ENCODE results near the gene ARHGAP26. TPM values are rescaled to one million over a fixed set of nuclear protein-coding genes. Genes with fewer than 3 reads are reported as not detected.

The ARHGAP26 gene
- total RNA-seq, 2 experiments from 2014 or later, result 10.2 to 11.0 TPM

DNA sequence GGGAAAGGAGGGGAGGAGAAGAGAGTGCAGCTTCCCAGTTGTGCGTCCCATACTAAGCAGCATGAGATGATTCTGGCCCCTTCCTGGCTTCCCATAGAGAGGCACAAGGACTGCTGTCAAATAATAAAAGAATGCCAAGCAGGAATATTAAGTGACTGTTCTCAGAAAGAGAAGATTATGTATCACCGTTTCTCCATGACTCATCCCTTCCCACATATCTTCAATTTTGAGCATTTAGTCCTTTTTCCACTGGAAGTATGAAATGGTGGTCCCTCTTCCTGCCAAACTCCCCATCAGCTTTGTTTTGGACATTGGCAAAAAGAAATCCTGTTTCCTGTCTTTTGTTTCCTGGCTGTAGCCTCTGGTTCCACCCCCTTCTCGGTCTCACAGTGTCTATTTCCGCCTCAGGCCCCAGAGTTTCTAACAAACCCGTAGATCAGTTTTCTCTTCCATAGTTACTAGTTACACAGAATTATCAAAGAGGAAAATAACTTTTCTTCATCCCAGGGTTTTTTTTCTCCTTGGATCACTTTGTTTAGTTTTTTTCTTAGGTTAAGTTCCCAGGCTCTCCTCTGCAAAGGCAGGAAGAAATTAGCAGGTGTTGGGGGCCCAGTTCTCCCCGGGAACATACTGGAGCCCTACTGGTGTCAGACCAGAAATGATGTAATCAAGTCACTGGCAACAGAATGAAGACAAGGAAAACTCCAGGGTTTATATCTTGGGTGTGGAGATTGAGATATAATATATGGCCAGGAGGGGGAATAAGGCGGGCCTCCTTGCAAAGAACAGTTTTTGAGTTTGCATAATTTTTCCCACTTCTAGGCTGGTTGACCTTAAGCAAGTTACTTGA lies 26.4 kb upstream of the ARHGAP26 start:
- Mint-ChIP-seq H3K4me1 (peaks cover 8% of the 10 kb centered on the region), H3K9me3 (no peaks in the 10 kb centered on the region), H3K27me3 (peaks cover 8% of the 10 kb centered on the region), H3K27ac (no peak overlapping the region), H3K36me3 (no peaks in the 10 kb centered on the region), H3K4me3 (no peak overlapping the region)
- DNase-seq, result no peak

GRCh38 chr5:142745268-142745667 lies 24.9 kb upstream of the ARHGAP26 start:
- no peaks in the 10 kb centered on the region for H3K36me3 Mint-ChIP-seq
- H3K9me3 Mint-ChIP-seq, result no peaks in the 10 kb centered on the region
- H3K4me3 Mint-ChIP-seq, result no peak overlapping the region
- no peak for DNase-seq
- peaks cover 8% of the 10 kb centered on the region for H3K27me3 Mint-ChIP-seq
- H3K4me1 Mint-ChIP-seq, result peaks cover 19% of the 10 kb centered on the region
- H3K27ac Mint-ChIP-seq, result no peak overlapping the region

GRCh38 chr5:142746532-142747433 lies 23.4 kb upstream of the ARHGAP26 start:
- Mint-ChIP-seq H3K4me3 (no peak overlapping the region), H3K27me3 (peaks cover 8% of the 10 kb centered on the region), H3K36me3 (no peaks in the 10 kb centered on the region), H3K27ac (no peak overlapping the region), H3K4me1 (peaks cover 19% of the 10 kb centered on the region), H3K9me3 (no peaks in the 10 kb centered on the region)
- no peak for DNase-seq

GRCh38 chr5:142748132-142748531 lies 22.0 kb upstream of the ARHGAP26 start:
- H3K27ac Mint-ChIP-seq, result no peak overlapping the region
- no peaks in the 10 kb centered on the region for H3K36me3 Mint-ChIP-seq
- peaks cover 8% of the 10 kb centered on the region for H3K27me3 Mint-ChIP-seq
- H3K4me1 Mint-ChIP-seq, result peaks cover 19% of the 10 kb centered on the region
- H3K4me3 Mint-ChIP-seq, result no peak overlapping the region
- DNase-seq, result no peak
- H3K9me3 Mint-ChIP-seq, result no peaks in the 10 kb centered on the region

DNA sequence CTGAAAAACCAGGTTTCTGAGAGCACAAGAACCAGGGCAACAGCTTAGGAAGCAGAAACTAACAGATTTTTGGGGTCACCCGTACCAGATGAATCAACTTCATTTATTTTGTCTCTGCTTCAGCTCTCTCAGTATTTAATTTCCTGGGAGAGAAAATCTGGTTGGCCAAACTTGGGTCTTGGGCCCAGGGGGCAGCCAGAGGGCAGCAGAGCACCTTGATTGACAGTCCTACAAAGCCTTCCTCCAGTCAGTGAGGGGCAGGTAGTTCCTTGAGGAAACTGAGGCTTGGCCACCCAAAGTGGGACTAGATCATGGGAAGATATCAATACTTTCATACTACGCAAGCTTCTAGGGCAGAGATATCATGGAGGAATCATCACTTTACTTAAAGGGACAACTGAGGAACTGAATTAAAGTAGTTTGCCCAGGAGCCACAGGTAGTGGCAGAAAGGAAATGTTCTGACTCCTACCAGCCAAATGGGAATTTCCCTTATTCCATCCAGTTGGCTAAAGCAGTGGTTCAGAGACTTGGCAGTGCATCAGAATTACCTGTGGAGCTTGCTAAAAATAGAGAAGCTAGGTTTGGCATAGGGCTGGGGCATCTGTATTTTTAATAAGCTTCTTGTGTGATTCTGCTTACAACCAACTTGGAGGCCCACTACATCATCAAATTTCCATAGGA lies 21.5 kb upstream of the ARHGAP26 start:
- no peaks in the 10 kb centered on the region for H3K36me3 Mint-ChIP-seq
- peaks cover 17% of the 10 kb centered on the region for H3K4me1 Mint-ChIP-seq
- H3K4me3 Mint-ChIP-seq, result no peak overlapping the region
- H3K27me3 Mint-ChIP-seq, result peaks cover 5% of the 10 kb centered on the region
- peak; percentile 46 for DNase-seq
- no peak overlapping the region for H3K27ac Mint-ChIP-seq
- H3K9me3 Mint-ChIP-seq, result no peaks in the 10 kb centered on the region

DNA sequence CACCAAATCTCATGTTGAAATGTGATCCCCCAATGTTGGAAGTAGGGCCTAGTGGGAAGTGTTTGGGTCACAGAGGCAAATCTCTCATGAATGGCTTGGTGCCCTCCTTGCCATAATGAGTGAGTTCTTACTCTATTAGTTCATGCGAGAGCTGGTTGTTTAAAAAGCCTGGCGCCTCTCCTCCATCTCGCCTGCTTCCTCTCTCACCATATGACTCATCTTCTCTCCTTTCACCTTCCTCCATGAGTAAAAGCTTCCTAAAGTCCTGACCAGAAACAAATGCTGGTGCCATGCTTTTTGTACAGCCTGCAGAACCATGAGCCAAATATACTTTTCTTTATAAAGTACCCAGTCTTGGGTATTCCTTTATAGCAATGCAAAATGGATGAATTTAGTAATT lies 20.9 kb upstream of the ARHGAP26 start:
- no peak for DNase-seq
- Mint-ChIP-seq H3K27me3 (peaks cover 5% of the 10 kb centered on the region), H3K4me3 (no peak overlapping the region)

GRCh38 chr5:142753116-142753631 lies 17.0 kb upstream of the ARHGAP26 start:
- H3K36me3 Mint-ChIP-seq, result no peaks in the 10 kb centered on the region
- no peak overlapping the region for H3K27ac Mint-ChIP-seq
- H3K4me3 Mint-ChIP-seq, result no peak overlapping the region
- H3K4me1 Mint-ChIP-seq, result peaks cover 21% of the 10 kb centered on the region
- no peak for DNase-seq
- no peaks in the 10 kb centered on the region for H3K27me3 Mint-ChIP-seq
- no peaks in the 10 kb centered on the region for H3K9me3 Mint-ChIP-seq

More for the DNA sequence above, 20.9 kb upstream of the ARHGAP26 start:
- H3K4me1 Mint-ChIP-seq, result peaks cover 13% of the 10 kb centered on the region
- H3K36me3 Mint-ChIP-seq, result no peaks in the 10 kb centered on the region
- no peak overlapping the region for H3K27ac Mint-ChIP-seq
- no peaks in the 10 kb centered on the region for H3K9me3 Mint-ChIP-seq

GRCh38 chr5:142754031-142754430 lies 16.1 kb upstream of the ARHGAP26 start:
- Mint-ChIP-seq H3K27ac (no peak overlapping the region), H3K4me3 (no peak overlapping the region), H3K4me1 (peaks cover 26% of the 10 kb centered on the region), H3K36me3 (no peaks in the 10 kb centered on the region), H3K27me3 (no peaks in the 10 kb centered on the region), H3K9me3 (no peaks in the 10 kb centered on the region)
- no peak for DNase-seq

DNA sequence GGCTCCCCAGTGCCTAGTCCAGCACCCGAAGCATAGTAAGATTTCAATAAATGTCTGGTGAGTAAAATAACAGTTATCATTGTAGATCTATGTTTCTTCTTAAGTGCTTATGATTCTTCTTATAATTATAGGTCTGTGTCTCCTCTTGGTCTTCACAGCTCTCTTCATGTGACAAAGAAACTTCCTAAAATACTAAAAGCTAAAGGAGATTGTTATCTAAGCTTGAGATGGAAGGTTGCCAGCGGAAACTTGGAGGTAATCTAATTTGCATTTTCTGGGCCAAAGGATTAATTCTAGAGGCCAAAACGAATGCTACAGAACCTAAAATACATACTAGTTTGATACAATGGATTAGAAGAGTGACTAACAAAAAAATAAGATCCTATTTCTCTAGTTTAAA lies 13.6 kb upstream of the ARHGAP26 start:
- no peak overlapping the region for H3K27ac Mint-ChIP-seq
- no peaks in the 10 kb centered on the region for H3K27me3 Mint-ChIP-seq
- H3K9me3 Mint-ChIP-seq, result no peaks in the 10 kb centered on the region
- H3K36me3 Mint-ChIP-seq, result no peaks in the 10 kb centered on the region
- peaks cover 19% of the 10 kb centered on the region for H3K4me1 Mint-ChIP-seq
- DNase-seq, result no peak
- no peak overlapping the region for H3K4me3 Mint-ChIP-seq

GRCh38 chr5:142757564-142757963 lies 12.6 kb upstream of the ARHGAP26 start:
- no peak overlapping the region for H3K4me3 Mint-ChIP-seq
- H3K36me3 Mint-ChIP-seq, result no peaks in the 10 kb centered on the region
- no peak for DNase-seq
- no peaks in the 10 kb centered on the region for H3K9me3 Mint-ChIP-seq
- H3K4me1 Mint-ChIP-seq, result peaks cover 19% of the 10 kb centered on the region
- no peaks in the 10 kb centered on the region for H3K27me3 Mint-ChIP-seq
- no peak overlapping the region for H3K27ac Mint-ChIP-seq

DNA sequence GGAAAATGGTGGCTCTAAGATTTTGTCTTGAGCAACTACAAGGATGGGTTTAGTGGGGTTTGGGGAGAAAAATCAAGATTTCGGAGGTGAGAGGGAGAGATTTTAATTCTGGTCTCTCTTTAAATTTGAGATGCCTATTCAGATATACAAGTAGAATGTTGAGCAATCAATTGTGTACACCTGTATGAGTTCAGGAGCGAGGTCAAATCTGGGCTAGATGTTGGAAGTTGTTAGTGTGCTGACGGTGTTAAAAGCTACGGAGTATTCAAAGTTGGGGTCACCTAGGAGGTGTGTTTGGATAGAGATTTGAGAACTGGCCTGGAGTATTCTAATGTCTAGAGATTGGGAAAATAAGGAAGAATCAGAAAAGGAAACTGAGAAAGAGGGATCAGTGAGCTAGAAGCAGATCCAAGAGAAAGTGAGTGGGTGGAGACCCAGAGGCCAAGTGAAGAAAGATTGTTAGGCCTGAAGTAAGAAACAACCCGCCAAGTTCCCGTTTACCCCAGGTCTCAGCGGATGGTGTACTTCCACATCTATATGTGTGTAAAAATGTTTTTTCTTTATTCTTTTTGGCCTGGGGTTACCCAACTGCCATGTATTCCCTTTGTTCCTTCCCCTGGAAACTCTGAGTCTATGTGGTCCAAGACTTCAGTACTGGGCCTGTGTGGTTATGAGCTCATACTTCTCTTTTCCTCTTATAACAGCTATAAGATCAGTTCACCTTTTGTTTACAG lies 11.9 kb upstream of the ARHGAP26 start:
- no peak for DNase-seq
- no peak overlapping the region for H3K27ac Mint-ChIP-seq
- no peaks in the 10 kb centered on the region for H3K27me3 Mint-ChIP-seq
- H3K4me1 Mint-ChIP-seq, result peaks cover 19% of the 10 kb centered on the region
- H3K4me3 Mint-ChIP-seq, result no peak overlapping the region
- no peaks in the 10 kb centered on the region for H3K9me3 Mint-ChIP-seq
- no peaks in the 10 kb centered on the region for H3K36me3 Mint-ChIP-seq

GRCh38 chr5:142758796-142759145 lies 11.4 kb upstream of the ARHGAP26 start:
- peaks cover 19% of the 10 kb centered on the region for H3K4me1 Mint-ChIP-seq
- no peaks in the 10 kb centered on the region for H3K9me3 Mint-ChIP-seq
- no peaks in the 10 kb centered on the region for H3K36me3 Mint-ChIP-seq

GRCh38 chr5:142763701-142764100 lies 6.5 kb upstream of the ARHGAP26 start:
- Mint-ChIP-seq H3K9me3 (no peaks in the 10 kb centered on the region), H3K36me3 (no peaks in the 10 kb centered on the region), H3K27me3 (no peaks in the 10 kb centered on the region), H3K4me1 (peaks cover 5% of the 10 kb centered on the region), H3K4me3 (no peak overlapping the region), H3K27ac (no peak overlapping the region)
- no peak for DNase-seq

More at GRCh38 chr5:142758796-142759145, 11.4 kb upstream of the ARHGAP26 start:
- Mint-ChIP-seq H3K27me3 (no peaks in the 10 kb centered on the region), H3K4me3 (no peak overlapping the region), H3K27ac (no peak overlapping the region)
- DNase-seq, result no peak

GRCh38 chr5:142767178-142767577 lies 3.0 kb upstream of the ARHGAP26 start:
- peaks cover 18% of the 10 kb centered on the region for H3K4me1 Mint-ChIP-seq
- no peak overlapping the region for H3K4me3 Mint-ChIP-seq
- no peaks in the 10 kb centered on the region for H3K36me3 Mint-ChIP-seq
- no peaks in the 10 kb centered on the region for H3K9me3 Mint-ChIP-seq
- no peak overlapping the region for H3K27ac Mint-ChIP-seq
- no peak for DNase-seq
- H3K27me3 Mint-ChIP-seq, result no peaks in the 10 kb centered on the region
